ENCODE results near the gene PHACTR3.

GRCh38 chr20:59836767-59837166, 232.4 kb downstream of the PHACTR3 start:
- TF ChIP-seq CTCF (IDR thresholded peaks at IDR 0.05; ENCODE audit: low read length) = no peak
- no peak for TF ChIP-seq EZH2 (IDR thresholded peaks at IDR 0.05; ENCODE audit: borderline replicate concordance, low read length)

Data from OCI-LY1 (cell line).